Epidermal melanocyte (primary cell): ENCODE data around the gene GART.
"Not testable (repeated sequence)": the region's sequence is repeated elsewhere in the genome, so short reads cannot be mapped to it uniquely, and the experiment has no call there.

Experiments
- DNase-seq: peaks from one replicate; pipeline ENCODE4 v3.0.0; 2011; ENCODE audit warnings: low spot score; ENCODE audit not compliant: insufficient read length

Gene GART

GRCh38 chr21:33541756-33542639 is at the start of gene GART:
TSS of gene GART (minus strand) at chr21:33542117. CDS start at chr21:33539315, 2,802 bp downstream.
- peak; percentile 44 for DNase-seq

GRCh38 chr21:33588485-33589335 is 46.8 kb upstream of the GART start, which contains the start of gene DONSON:
TSS of gene DONSON (minus strand) at chr21:33588684. CDS start at chr21:33588641, 43 bp downstream.
- peak; percentile 86 for DNase-seq

DNA sequence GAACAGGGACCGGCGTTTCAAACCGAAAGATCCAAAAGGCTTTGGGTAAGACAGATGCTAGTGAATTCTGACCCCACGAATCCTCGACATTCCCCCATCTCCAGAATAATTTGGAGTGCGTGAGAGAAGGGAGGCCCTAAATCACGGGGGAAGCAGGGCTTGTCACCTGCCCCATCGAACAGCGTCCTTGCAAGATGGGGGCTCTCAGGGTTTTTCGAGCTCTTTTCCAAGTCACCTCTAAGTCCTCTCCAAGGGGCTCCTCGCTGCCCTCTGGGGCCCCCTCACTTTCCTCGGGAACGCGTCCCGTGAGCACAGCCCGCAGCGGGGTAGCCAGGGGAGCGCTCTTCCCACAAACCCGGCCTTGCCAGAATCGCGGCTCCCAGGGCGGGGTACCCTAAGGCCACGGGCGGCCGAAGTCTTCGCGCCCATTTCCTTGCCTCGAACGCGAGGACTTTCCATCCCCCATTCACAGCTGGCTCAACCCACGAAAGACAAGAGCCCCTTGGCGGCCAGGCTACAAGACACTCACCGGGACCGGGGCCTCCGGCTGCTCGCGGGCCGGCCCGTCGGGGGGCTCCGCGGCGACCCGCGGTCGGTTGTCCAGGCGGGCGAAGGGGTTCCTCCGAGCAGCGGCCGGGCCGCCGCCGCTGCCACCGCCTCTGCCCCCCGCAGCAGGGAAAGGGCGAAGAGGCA is 46.0 kb upstream of the GART start:
- DNase-seq, result peak; percentile 26

DNA sequence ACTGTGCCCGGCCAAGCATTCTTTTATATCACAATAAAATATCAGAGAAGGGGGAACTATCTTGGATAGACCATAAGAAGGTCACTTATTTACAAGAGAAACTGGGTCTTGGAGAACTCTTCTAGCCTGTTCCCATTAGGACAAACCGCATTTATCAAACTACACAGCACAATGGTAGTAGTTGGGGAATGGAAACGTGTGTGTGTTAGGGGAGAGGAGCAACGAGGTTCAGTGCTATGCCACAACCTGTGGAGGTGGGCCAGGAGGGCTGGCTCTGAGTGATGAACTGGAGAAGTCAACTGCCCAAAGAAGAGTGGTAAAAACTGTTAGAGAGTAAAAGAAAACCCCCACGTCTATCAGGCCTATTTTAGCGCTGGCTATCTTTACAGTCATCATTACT is 45.0 kb upstream of the GART start:
- no peak for DNase-seq

GRCh38 chr21:33584455-33584854 is 42.5 kb upstream of the GART start:
- no peak for DNase-seq

- DNase-seq, result no peak
Measured at GRCh38 chr21:33578959-33579542, 37.1 kb upstream of the GART start.

- DNase-seq, result no peak
Measured at GRCh38 chr21:33578214-33578613, 36.3 kb upstream of the GART start.

DNA sequence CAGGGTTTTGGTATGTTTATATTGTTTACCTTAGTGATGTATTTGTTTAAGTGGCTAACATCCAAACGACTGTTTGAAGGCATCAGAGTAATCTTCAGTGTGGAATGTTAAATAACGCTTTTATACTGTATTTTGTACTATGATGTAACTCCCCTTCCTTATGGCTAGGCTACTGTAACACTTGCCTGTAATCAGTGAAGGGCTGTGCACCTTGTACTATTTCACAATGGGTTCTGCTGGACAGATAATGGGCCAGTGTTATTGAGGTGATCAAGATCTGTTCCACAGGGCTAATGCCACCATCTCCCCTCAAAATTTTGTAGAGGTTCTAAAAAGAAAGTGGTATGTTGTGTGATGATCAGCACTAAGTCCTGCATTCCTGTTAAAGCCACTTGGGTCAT is 34.8 kb upstream of the GART start:
- DNase-seq, result not testable (repeated sequence)

DNA sequence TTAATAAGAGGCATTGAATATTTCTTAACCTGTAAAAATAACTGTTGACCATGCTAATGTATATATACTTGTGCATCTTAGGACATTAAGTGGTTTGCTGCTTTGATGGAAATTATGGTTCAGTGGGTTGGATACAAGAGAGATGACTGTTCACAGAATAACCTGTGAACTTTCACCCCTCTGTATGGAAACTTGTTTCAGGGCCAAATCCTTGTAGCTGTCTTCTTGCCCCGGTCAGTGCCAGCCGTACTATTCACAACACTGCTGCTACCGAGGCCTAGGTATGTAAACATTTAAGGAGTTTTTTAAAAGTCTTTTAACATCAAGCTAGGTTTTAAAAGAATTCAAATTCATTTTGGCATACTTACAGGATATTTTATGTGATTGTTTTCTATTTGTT is 30.4 kb upstream of the GART start:
- no peak for DNase-seq

GRCh38 chr21:33569991-33570390 is 28.1 kb upstream of the GART start:
- no peak for DNase-seq

DNA sequence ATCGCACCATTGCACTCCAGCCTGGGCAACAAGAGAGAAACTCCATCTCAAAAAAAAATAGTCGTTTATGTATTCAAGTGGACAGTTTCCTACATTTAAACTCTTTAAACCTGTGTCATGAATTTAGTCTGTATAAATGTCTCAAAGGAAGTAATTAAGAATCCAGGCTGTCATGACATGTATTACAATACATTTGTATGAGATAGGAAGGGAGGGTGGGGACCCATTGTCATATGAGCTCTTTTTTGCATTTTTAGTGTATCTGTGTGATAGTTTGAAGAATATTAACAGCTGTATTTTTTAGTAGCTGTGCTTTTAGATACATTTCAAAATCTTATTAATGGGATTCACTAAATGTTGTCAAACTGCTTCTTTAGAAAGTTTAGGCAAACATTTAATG is 26.5 kb upstream of the GART start:
- no peak for DNase-seq

DNA sequence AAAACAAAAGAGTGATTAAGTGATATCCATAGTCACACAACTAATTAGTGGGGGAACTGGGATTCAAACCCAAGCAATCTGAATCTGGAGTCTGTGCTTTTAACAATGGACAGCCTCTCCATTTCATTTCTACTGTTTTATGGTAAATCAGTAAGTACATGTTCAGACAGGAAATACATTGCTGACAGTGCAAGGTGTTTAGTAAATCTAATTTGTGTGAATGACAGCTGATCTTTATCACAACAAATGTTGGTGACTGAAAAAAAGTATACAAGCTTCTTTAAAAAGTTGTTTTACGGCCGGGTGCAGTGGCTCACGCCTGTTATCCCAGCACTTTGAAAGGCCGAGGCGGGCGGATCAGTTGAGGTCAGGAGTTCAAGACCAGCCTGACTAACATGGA is 26.0 kb upstream of the GART start:
- no peak for DNase-seq

- no peak for DNase-seq
Measured at GRCh38 chr21:33566514-33566913, 24.6 kb upstream of the GART start.

- DNase-seq, result no peak
Measured at GRCh38 chr21:33562389-33562788, 20.5 kb upstream of the GART start.

DNA sequence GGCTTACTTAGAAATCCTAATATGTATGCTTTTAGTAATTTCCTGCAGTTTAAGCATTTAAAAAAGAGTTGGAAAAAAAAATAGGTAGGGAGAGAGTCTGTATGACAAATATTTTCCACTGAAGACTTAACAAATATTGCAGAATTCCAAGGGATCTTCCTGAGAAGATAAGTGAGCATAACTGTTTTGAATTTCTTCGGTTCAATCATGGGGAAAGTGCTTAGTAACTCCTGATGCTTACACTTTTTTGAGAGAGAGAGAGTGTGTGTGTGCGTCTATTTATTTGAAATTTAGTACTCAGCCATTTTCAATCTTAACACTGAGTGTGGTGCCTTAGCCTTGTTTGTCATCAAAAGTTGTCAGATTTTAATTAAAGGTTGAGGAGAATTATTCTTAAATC is 19.5 kb upstream of the GART start:
- DNase-seq, result no peak

GRCh38 chr21:33560965-33561364 is 19.0 kb upstream of the GART start:
- no peak for DNase-seq

DNA sequence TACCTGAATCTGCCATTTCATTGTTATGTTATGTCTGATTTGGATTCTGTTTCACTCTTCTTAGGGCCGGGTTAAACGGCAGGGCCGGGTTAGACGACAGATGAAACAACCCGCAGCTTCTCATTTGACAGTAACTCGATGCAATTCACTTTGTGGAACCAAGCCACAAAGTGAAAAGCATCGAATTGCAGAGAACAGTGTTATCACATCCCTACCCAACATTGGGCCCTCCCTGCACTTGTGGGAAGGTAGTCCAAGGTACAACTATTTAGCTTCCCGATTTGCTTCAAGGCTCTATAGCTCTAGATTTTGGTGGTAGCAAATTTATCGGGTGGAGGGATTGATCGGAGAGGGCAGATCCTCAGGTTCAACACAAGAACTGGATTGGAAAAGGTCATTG is 17.9 kb upstream of the GART start:
- no peak for DNase-seq

GRCh38 chr21:33558777-33559421 is 17.0 kb upstream of the GART start:
- no peak for DNase-seq

GRCh38 chr21:33557447-33557846 is 15.5 kb upstream of the GART start:
- DNase-seq, result no peak

GRCh38 chr21:33554982-33555344 is 13.0 kb upstream of the GART start:
- DNase-seq, result no peak
